ENCODE measurements around the gene TMPRSS12. TPM values are rescaled to one million over a fixed set of nuclear protein-coding genes. Genes with fewer than 3 reads are reported as not detected.

TMPRSS12 gene
- total RNA-seq, 4 donors from 2014 or later = not detected

GRCh38 chr12:50914872-50915484 lies 72.3 kb downstream of the TMPRSS12 start:
- TF ChIP-seq, protein P1, sequence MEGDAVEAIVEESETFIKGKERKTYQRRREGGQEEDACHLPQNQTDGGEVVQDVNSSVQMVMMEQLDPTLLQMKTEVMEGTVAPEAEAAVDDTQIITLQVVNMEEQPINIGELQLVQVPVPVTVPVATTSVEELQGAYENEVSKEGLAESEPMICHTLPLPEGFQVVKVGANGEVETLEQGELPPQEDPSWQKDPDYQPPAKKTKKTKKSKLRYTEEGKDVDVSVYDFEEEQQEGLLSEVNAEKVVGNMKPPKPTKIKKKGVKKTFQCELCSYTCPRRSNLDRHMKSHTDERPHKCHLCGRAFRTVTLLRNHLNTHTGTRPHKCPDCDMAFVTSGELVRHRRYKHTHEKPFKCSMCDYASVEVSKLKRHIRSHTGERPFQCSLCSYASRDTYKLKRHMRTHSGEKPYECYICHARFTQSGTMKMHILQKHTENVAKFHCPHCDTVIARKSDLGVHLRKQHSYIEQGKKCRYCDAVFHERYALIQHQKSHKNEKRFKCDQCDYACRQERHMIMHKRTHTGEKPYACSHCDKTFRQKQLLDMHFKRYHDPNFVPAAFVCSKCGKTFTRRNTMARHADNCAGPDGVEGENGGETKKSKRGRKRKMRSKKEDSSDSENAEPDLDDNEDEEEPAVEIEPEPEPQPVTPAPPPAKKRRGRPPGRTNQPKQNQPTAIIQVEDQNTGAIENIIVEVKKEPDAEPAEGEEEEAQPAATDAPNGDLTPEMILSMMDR (IDR thresholded peaks at IDR 0.05) = no peak
- H3K4me1 ChIP-seq = no peaks in the 10 kb centered on the region
- H3K27ac ChIP-seq = no peak overlapping the region
- H3K36me3 ChIP-seq = no peaks in the 10 kb centered on the region
- peaks cover 0 to 54% (median 0%) of the 10 kb centered on the region in 3 donors for H3K9me3 ChIP-seq
- no peak overlapping the region for H3K4me3 ChIP-seq
- ATAC-seq = no peak
- no peaks in the 10 kb centered on the region for H3K27me3 ChIP-seq
- WGBS, 2 donors (ENCODE audit: low coverage in 1 of 2) = 83 to 92% methylated on average over 2 to 6 of the region's 6 CpGs

DNA sequence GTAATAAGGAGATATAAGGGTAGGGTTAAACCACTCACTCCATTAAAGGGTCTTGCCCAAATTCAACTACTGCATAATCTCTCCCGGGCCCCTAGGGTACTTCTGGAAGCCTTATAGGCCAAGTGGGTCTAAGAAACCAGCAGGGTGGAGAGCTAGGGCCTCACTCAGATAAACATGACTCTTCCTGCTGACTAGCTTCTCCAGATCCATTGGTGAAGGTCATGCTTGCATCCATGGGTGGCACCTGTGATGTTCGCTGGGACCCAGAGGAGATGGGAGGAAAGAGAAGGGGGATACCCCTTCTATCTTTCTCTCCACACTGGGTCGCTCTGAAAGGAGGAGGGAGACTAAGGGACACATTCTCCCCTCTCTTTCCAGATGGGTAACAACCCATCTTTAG lies 73.6 kb downstream of the TMPRSS12 start:
- 67 to 85% methylated on average over 2 of the region's 3 CpGs for WGBS, 2 donors (ENCODE audit: low coverage in 1 of 2)
- no peak for ATAC-seq
- no peak overlapping the region for H3K27ac ChIP-seq
- no peak overlapping the region for H3K4me3 ChIP-seq
- no peaks in the 10 kb centered on the region for H3K27me3 ChIP-seq
- TF ChIP-seq EP300 (IDR thresholded peaks at IDR 0.05) (no peak), POLR2A (IDR thresholded peaks at IDR 0.05) (no peak), POLR2AphosphoS5 (IDR thresholded peaks at IDR 0.05) (no peak)
- TF ChIP-seq, protein P1 (IDR thresholded peaks at IDR 0.05) = no peak
- H3K9me3 ChIP-seq = peaks cover 0 to 54% (median 0%) of the 10 kb centered on the region in 3 donors
- peaks cover 0 to 5% (median 4%) of the 10 kb centered on the region in 3 donors for H3K4me1 ChIP-seq
- no peaks in the 10 kb centered on the region for H3K36me3 ChIP-seq

DNA sequence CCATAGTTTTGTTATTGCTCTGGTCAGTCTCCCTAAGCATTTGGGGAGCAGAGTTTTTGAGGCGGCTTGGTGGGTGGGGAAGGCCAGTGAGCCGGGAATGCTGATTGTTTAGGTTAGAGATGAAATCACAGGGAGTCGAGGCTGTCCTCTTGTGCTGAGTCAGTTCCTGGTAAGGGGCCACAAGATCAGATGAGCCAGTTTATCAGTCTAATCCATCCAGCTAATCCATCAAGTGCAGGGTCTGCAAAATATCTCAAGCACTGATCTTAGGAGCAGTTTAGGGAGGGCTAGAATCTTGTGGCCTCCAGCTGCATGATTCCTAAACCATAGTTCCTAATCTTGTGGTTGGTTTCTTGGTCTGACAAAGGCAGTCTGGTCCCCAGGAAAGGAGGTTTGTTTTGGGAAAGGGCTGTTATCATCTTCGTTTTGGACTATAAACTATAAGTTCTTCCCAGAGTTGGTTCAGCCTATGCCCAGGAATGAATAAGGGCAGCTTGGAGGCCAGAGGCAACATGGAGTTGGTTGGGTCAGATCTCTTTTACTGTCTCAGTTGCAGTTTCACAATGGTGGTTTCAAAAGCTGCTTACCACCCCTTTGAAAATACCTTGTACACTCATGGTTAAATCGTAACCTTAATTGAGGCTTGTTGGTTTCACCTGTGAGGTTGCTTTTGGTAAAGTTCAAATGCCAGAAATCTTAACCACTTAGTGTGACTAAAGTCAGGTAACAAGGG lies 76.0 kb downstream of the TMPRSS12 start:
- TF ChIP-seq POLR2A (IDR thresholded peaks at IDR 0.05) (no peak), POLR2AphosphoS5 (IDR thresholded peaks at IDR 0.05) (no peak), EP300 (IDR thresholded peaks at IDR 0.05) (no peak)
- TF ChIP-seq, protein P1 (IDR thresholded peaks at IDR 0.05) = no peak
- ATAC-seq = no peak
- Histone ChIP-seq H3K27ac (no peak overlapping the region), H3K4me3 (no peak overlapping the region), H3K9me3 (peaks cover 0 to 29% (median 0%) of the 10 kb centered on the region in 3 donors), H3K4me1 (peaks cover 6 to 29% (median 14%) of the 10 kb centered on the region in 3 donors), H3K27me3 (no peaks in the 10 kb centered on the region), H3K36me3 (no peaks in the 10 kb centered on the region)
- WGBS, 2 donors (ENCODE audit: low coverage in 1 of 2) = 78 to 86% methylated on average over 1 to 3 of the region's 5 CpGs

DNA sequence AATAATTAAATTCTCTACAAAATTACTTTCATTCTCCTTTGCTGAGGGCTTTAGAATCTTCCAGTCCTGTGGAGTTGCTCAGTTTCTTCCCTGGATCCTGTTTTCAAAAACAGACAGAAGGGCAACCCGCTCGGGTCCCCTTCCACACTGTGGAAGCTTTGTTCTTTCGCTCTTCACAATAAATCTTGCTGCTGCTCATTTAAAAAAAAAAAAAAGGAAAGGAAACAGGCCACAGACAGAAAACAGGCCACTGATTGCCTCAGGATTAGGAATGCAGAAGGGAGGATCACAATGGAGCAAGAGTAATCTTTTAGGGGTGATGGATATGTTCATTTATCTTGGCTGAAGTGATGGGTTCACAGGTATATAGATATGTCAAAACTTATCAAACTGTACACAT lies 80.1 kb downstream of the TMPRSS12 start:
- no peak for TF ChIP-seq EP300 (IDR thresholded peaks at IDR 0.05)
- TF ChIP-seq POLR2AphosphoS5 (IDR thresholded peaks at IDR 0.05) = peak; percentile 73
- H3K36me3 ChIP-seq = no peaks in the 10 kb centered on the region
- H3K9me3 ChIP-seq = no peaks in the 10 kb centered on the region
- H3K27ac ChIP-seq = peak overlapping the region; percentile 92 to 100 (median 92)
- ATAC-seq = no peak
- no peaks in the 10 kb centered on the region for H3K27me3 ChIP-seq
- 5 to 11% methylated on average over 3 of the region's 3 CpGs for WGBS, 2 donors (ENCODE audit: low coverage in 1 of 2)
- peak overlapping the region; percentile 19 to 76 for H3K4me3 ChIP-seq
- peaks cover 6 to 42% (median 15%) of the 10 kb centered on the region in 3 donors for H3K4me1 ChIP-seq

- Histone ChIP-seq H3K4me3 (peak overlapping the region; percentile 76 to 96), H3K36me3 (peaks cover 0 to 3% of the 10 kb centered on the region in 2 donors), H3K27ac (peak overlapping the region; percentile 92 to 100 (median 92)), H3K9me3 (no peaks in the 10 kb centered on the region), H3K4me1 (peaks cover 6 to 50% (median 15%) of the 10 kb centered on the region in 3 donors), H3K27me3 (no peaks in the 10 kb centered on the region)
- no peak for TF ChIP-seq EP300 (IDR thresholded peaks at IDR 0.05)
- WGBS, 2 donors (ENCODE audit: low coverage in 1 of 2) = 9 to 22% methylated on average over 7 to 8 of the region's 8 CpGs
- no peak for ATAC-seq
Observed at GRCh38 chr12:50923361-50924130, 80.8 kb downstream of the TMPRSS12 start.

Data from gastroesophageal sphincter (tissue), 4 donors.